RWPE2 (cell line): Measurements from ENCODE around the gene SIDT2.

Experiments used
- ATAC-seq: fragments of 200-7000 bp; cut with Tn5 transposase; 3 replicates; pipeline ENCODE4 v1.9.1; 2021; ENCODE audit warnings: low read depth
- DNase-seq: peaks from one replicate; pipeline ENCODE4 v3.0.0-alpha.2; 2020; ENCODE audit warnings: low spot score
- H3K27ac ChIP-seq: fragments of 450-650 bp; 2 replicates; pipeline ENCODE4 v1.5.1; 2017; ENCODE audit warnings: mild to moderate bottlenecking; ENCODE audit not compliant: poor library complexity, severe bottlenecking
- H3K27me3 ChIP-seq: fragments of 250-450 bp; sonication (Bioruptor Pico); 2 replicates; pipeline ENCODE4 v1.5.1; 2021; ENCODE audit warnings: mild to moderate bottlenecking, moderate library complexity; ENCODE audit not compliant: insufficient read depth, poor library complexity, severe bottlenecking
- H3K36me3 ChIP-seq: fragments of 250-450 bp; sonication (Bioruptor Pico); 2 replicates; pipeline ENCODE4 v1.5.1; 2020; ENCODE audit warnings: low read depth, mild to moderate bottlenecking, moderate library complexity
- H3K4me1 ChIP-seq: fragments of 250-450 bp; sonication (Bioruptor Pico); 2 replicates; pipeline ENCODE4 v1.5.1; 2021; ENCODE audit warnings: mild to moderate bottlenecking, moderate library complexity; ENCODE audit not compliant: insufficient read depth, poor library complexity, severe bottlenecking
- H3K4me3 ChIP-seq: fragments of 250-450 bp; sonication (Bioruptor Pico); 2 replicates; pipeline ENCODE4 v1.5.1; 2021; ENCODE audit warnings: mild to moderate bottlenecking, moderate library complexity; ENCODE audit not compliant: severe bottlenecking
- H3K9me3 ChIP-seq: fragments of 250-450 bp; sonication (Bioruptor Pico); 2 replicates; pipeline ENCODE4 v1.5.1; 2021; ENCODE audit warnings: mild to moderate bottlenecking, moderate library complexity; ENCODE audit not compliant: severe bottlenecking
- TF ChIP-seq, protein P1 (sequence below): fragments of 450-650 bp; IDR thresholded peaks from one replicate; pipeline ENCODE4 v1.5.1; 2017; ENCODE audit warnings: mild to moderate bottlenecking, moderate library complexity; ENCODE audit not compliant: poor library complexity, severe bottlenecking

Gene SIDT2

GRCh38 chr11:117193130-117194020 lies 14.8 kb downstream of the SIDT2 start:
- DNase-seq (peak; percentile 14), ATAC-seq (no peak)
- Histone ChIP-seq H3K4me1 (no peaks in the 10 kb centered on the region), H3K27ac (no peak overlapping the region), H3K4me3 (no peak overlapping the region), H3K9me3 (no peaks in the 10 kb centered on the region), H3K27me3 (no peaks in the 10 kb centered on the region), H3K36me3 (peaks cover 8% of the 10 kb centered on the region; the same call in 1 of the 2 replicates)
- TF ChIP-seq, protein P1, sequence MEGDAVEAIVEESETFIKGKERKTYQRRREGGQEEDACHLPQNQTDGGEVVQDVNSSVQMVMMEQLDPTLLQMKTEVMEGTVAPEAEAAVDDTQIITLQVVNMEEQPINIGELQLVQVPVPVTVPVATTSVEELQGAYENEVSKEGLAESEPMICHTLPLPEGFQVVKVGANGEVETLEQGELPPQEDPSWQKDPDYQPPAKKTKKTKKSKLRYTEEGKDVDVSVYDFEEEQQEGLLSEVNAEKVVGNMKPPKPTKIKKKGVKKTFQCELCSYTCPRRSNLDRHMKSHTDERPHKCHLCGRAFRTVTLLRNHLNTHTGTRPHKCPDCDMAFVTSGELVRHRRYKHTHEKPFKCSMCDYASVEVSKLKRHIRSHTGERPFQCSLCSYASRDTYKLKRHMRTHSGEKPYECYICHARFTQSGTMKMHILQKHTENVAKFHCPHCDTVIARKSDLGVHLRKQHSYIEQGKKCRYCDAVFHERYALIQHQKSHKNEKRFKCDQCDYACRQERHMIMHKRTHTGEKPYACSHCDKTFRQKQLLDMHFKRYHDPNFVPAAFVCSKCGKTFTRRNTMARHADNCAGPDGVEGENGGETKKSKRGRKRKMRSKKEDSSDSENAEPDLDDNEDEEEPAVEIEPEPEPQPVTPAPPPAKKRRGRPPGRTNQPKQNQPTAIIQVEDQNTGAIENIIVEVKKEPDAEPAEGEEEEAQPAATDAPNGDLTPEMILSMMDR = no peak

DNA sequence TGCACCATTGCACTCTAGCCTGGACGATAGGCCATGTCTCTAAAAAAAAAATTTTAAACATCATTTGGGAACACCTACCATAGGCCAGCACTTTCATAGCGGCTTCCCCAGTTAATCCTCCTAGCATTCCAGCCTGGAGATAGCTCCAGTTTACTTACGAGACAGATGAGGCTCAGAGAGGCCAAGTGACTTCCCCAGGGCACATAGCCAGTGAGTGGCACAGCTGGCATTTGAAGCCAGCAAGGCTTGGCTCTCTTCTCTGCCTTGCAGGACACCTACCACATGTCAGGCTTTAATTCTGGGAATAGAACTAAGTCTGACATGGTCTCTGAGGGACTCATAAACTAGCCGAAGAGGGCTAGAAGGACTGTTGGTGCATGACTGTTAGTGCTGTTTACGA lies 15.7 kb downstream of the SIDT2 start:
- no peaks in the 10 kb centered on the region for H3K27me3 ChIP-seq
- H3K4me3 ChIP-seq = no peak overlapping the region
- ATAC-seq (no peak), DNase-seq (no peak)
- no peaks in the 10 kb centered on the region for H3K9me3 ChIP-seq
- peaks cover 8% of the 10 kb centered on the region; the same call in 1 of the 2 replicates for H3K36me3 ChIP-seq
- TF ChIP-seq, protein P1 = no peak
- H3K27ac ChIP-seq = no peak overlapping the region
- peaks cover 4% of the 10 kb centered on the region for H3K4me1 ChIP-seq

DNA sequence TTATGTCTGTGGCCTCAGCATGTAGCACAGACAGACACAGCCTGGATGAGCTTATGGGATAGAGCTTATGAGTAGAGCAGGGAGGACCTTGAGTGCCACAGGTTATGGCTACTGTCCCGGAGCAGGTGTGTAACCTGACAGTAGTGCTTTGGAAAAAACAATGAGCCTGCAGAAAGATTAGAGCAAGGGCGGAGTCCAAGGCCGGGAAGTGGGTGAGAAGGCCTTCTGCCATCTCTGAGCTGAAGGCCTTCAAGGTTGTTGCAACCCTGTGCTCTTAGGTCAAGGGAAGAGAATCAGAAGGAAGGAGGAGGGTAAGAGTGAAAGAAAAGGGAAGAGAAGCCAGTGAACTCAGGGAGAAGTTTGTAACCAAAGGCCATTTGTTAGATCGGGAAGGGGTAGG lies 16.7 kb downstream of the SIDT2 start:
- no peak for DNase-seq
- TF ChIP-seq, protein P1 = no peak
- no peak overlapping the region for H3K4me3 ChIP-seq
- no peaks in the 10 kb centered on the region for H3K9me3 ChIP-seq
- H3K4me1 ChIP-seq = peaks cover 4% of the 10 kb centered on the region
- peaks cover 4% of the 10 kb centered on the region; the same call in 1 of the 2 replicates for H3K36me3 ChIP-seq
- H3K27me3 ChIP-seq = no peaks in the 10 kb centered on the region
- H3K27ac ChIP-seq = no peak overlapping the region
- ATAC-seq = no peak

GRCh38 chr11:117195761-117196160 lies 17.2 kb downstream of the SIDT2 start:
- Histone ChIP-seq H3K4me1 (peaks cover 4% of the 10 kb centered on the region), H3K4me3 (no peak overlapping the region), H3K27me3 (no peaks in the 10 kb centered on the region), H3K27ac (no peak overlapping the region), H3K9me3 (no peaks in the 10 kb centered on the region), H3K36me3 (peaks cover under 1% of the 10 kb centered on the region; the same call in 1 of the 2 replicates)
- ATAC-seq (no peak), DNase-seq (no peak)
- TF ChIP-seq, protein P1 = no peak

GRCh38 chr11:117197006-117197405 lies 18.5 kb downstream of the SIDT2 start:
- peaks cover 4% of the 10 kb centered on the region for H3K4me1 ChIP-seq
- no peak overlapping the region for H3K4me3 ChIP-seq
- no peak overlapping the region for H3K27ac ChIP-seq
- TF ChIP-seq, protein P1 = no peak
- H3K9me3 ChIP-seq = no peaks in the 10 kb centered on the region
- DNase-seq (no peak), ATAC-seq (no peak)
- H3K36me3 ChIP-seq = no peaks in the 10 kb centered on the region
- H3K27me3 ChIP-seq = no peaks in the 10 kb centered on the region
